Right lobe of liver (tissue), 4 donors: Measurements from ENCODE around the gene DGKI.

Source experiments
- CTCF ChIP-seq, 4 donors: fragments of 200-600 bp in 3 of 4; fragments of 450-650 bp in 1 of 4; IDR thresholded peaks; one replicate each; pipeline versions ENCODE4 v1.5.1 to v1.8.0; 2016 to 2022; ENCODE audit warnings: antibody characterized with exemption in 4 of 4, mild to moderate bottlenecking in 2 of 4
- POLR2A ChIP-seq: fragments of 450-650 bp; IDR thresholded peaks from one replicate; pipeline ENCODE4 v1.6.1; 2017; ENCODE audit warnings: antibody characterized with exemption, mild to moderate bottlenecking
- donor health status: DM: no; HTN: no; CAD: no.
- donor health status: DM: no; HTN: no; CAD: no.
- donor health status: DM: no; HTN: yes; CAD: no.

DNA sequence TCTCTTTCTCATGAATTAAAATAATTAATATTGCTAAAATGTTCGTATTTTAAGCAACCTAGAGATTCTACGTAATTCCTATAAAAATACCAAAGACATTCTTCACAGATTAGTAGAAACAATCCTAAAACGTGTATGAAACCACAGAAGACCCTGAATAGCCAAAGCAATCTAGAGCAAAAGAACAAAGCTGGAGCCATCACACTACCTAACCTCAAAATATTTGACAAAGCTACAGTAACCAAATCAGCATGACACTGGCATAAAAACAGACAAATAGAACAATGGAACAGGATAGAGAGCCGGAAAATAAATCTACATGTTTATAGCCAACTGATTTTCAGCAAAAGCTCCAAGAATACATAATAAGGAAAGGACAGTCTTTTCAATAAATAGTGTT is 397.8 kb downstream of the DGKI start:
- TF ChIP-seq POLR2A (no peak), CTCF (IDR thresholded peaks at IDR 0.05) (no peak)
